HG02943 (cell line): ENCODE measurements around the gene NCAPG2.
A peak's percentile ranks its signal among the peaks of the same experiment; 100 is the strongest.

Experiments used
- ATAC-seq: cut with Tn5 transposase; IDR thresholded peaks from one replicate; pipeline ENCODE4 v1.9.1; 2021; ENCODE audit warnings: mild to moderate bottlenecking, low read depth, moderate library complexity; ENCODE audit not compliant: unreplicated experiment

The NCAPG2 gene

DNA sequence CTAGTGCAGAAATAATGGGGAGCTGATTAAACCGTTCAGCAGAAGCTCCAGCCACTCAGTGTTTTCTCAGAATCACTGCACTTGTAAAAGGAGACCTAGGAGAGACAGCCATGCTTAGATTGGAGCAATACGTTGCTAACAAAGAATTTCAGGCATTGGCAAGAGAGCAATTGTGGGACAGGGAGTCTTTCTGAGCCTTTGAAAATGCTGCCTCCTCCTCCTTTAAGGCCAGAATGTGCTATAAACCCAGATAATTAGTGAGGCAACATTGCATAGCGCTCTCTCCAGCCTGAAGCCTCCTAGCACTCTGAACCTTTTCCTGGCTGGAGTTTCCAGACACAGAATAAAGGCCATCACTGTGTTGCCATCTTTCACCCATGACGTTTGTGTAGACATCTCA is 98.5 kb downstream of the NCAPG2 start:
- ATAC-seq, result no peak

- peak; percentile 8 for ATAC-seq
These were observed 100.5 kb downstream of the NCAPG2 start for GRCh38 chr7:158603773-158604755.

GRCh38 chr7:158602905-158603772 is 101.5 kb downstream of the NCAPG2 start:
- ATAC-seq, result peak; percentile 61

- ATAC-seq, result no peak
These were observed 102.6 kb downstream of the NCAPG2 start for GRCh38 chr7:158602041-158602440.

- ATAC-seq, result no peak
These were observed 103.5 kb downstream of the NCAPG2 start for GRCh38 chr7:158601090-158601489.

GRCh38 chr7:158596745-158597144 is 107.9 kb downstream of the NCAPG2 start:
- no peak for ATAC-seq

GRCh38 chr7:158596309-158596708 is 108.3 kb downstream of the NCAPG2 start:
- ATAC-seq, result no peak

GRCh38 chr7:158595068-158595467 is 109.5 kb downstream of the NCAPG2 start:
- no peak for ATAC-seq

DNA sequence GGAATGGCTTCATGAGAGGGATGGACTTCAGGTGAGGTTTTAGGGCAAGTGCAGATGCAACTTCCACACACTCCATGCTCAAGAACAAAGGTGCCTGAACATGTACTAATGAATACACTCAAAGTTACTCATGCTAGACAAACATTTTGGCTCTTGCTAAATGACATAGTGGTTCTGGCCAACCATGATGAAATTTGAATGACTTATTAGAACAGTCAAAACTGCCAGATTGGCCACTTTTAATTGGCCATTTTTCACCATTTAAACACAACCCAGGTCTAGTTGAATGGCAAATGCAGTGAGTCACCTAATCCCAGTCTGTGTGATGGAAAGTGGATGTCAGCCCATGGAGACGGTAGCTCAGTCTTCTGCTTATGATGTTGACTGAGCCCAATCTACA is 112.1 kb downstream of the NCAPG2 start:
- no peak for ATAC-seq

GRCh38 chr7:158591944-158592343 is 112.7 kb downstream of the NCAPG2 start:
- ATAC-seq, result no peak

- no peak for ATAC-seq
These were observed 114.4 kb downstream of the NCAPG2 start for GRCh38 chr7:158590181-158590530.

- no peak for ATAC-seq
These were observed 115.0 kb downstream of the NCAPG2 start for GRCh38 chr7:158589653-158590052.

- ATAC-seq, result no peak
These were observed 115.6 kb downstream of the NCAPG2 start for GRCh38 chr7:158588878-158589442.

GRCh38 chr7:158588085-158588877 is 116.3 kb downstream of the NCAPG2 start:
- ATAC-seq, result no peak

DNA sequence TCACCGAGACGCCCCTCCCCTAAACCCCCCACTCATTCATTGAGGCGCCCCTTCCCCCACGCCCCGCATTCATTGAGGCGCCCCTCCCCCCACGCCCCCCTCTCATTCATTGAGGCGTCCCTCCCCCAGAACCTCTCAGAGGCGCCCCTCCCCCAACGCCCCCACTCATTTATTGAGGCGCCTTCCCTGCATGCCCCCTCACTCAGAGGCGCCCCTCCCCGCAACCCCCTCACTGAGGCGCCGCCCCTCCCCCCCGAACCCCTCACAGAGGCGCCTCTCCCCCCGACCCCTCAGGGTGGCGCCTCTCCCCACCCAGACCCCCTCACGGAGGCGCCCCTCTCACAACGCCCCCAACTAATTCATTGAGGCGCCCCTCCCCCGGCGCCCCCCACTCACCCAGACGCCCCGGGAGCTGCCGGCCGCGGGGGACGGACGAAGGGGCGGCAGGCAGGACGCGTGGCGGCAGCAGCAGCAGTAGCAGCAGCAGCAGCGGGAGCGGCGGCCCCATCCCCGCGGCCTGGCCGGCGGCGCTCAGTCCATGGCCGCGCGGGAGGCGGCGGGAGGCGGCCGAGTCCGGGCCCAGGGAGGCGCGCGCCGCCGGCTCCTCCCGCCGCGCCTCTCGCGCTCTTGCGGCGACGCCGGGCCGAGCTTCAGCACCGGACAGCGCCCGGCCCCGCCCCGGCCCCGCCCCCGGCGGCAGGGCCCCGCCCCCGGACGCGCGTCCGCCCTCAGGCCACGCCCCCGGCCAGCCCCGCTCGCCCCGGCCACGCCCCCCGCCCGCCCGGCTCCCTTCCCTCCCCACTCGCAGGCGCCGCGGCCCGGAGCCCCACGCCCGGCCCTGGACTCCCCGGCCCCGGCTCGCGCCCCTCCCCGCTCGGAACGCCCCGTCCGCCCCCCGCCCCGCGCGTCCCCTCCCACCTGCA is 117.2 kb downstream of the NCAPG2 start, which contains the start of gene PTPRN2:
TSS of gene PTPRN2 (minus strand) at position 662 of the 923 bp plus-strand sequence.
- no peak for ATAC-seq

DNA sequence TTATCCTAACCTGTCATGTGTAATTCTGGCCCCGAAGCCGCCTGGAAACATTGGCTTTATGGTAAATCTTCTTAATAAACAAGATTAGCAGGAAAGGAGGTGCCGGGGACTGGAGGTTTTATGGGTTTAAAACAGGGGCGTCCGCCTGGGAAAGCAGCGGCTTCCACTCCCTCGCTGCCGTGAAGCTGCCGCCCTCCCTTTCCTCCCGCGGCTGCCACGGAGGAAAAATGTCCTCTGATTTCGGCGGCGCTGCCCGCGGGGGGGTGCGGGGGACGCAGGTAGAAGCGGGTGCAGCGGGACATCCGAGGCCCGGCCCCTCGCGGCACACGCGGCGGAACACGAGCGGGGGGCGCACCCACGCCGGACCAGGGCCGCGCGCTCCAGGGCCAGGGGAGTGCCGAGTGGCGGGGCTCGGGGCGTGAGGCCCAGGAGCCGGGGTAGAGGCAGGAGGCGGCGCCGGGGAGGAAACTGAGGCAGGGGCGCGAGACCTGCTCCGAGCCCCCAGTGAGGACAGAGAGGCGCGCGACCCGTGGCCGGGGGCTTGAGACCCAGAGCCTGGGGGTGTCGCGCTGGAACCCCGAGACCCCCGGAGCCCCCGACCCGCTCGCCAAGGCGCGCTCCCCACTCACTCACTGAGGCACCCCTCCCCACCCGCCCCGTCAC is 118.0 kb downstream of the NCAPG2 start:
- no peak for ATAC-seq

GRCh38 chr7:158585721-158586498 is 118.7 kb downstream of the NCAPG2 start:
- no peak for ATAC-seq

- no peak for ATAC-seq
These were observed 120.2 kb downstream of the NCAPG2 start for GRCh38 chr7:158584407-158584806.
